IPS-18a (cell line): Measurements from ENCODE around the gene RNH1.

Experiments
- H3K27ac ChIP-seq: one replicate; pipeline ENCODE4 v1.5.1; 2013; ENCODE audit warnings: low read length
- H3K27me3 ChIP-seq: one replicate; pipeline ENCODE4 v1.6.1; 2013; ENCODE audit warnings: mild to moderate bottlenecking, low read length; ENCODE audit not compliant: control insufficient read depth, insufficient read depth
- H3K36me3 ChIP-seq: one replicate; pipeline ENCODE4 v1.6.1; 2013; ENCODE audit warnings: low read depth, low read length; ENCODE audit not compliant: control insufficient read depth
- H3K4me1 ChIP-seq: one replicate; pipeline ENCODE4 v1.6.1; 2013; ENCODE audit warnings: low read depth, low read length; ENCODE audit not compliant: control insufficient read depth
- H3K4me3 ChIP-seq: one replicate; pipeline ENCODE4 v1.5.1; 2013; ENCODE audit warnings: low read length
- H3K9ac ChIP-seq: one replicate; pipeline ENCODE4 v1.6.1; 2013; ENCODE audit warnings: mild to moderate bottlenecking, low read length, moderate library complexity
- H3K9me3 ChIP-seq: one replicate; pipeline ENCODE4 v1.6.1; 2013; ENCODE audit warnings: low read depth, low read length; ENCODE audit not compliant: control insufficient read depth

The RNH1 gene

DNA sequence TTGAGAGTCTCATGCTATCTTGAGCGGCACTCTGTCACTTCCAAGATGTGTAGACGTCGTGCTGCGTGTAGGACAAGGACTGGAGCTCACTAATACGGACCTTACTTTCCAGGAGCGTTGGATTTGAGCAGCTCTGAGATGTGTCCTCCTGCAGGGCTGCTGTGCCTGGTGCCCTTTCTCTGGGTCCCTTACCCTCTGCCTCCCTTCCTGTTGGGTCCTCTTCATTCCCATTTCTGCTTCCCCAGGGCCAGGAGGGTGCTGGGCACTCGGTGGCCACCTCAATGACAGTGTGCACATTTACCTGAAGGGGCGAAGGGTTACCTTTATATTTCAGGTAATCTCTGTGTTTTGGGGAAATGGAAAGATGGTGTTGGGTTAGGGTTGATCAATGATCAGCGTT, 53.0 kb downstream of the RNH1 start:
- no peaks in the 10 kb centered on the region for H3K9me3 ChIP-seq
- H3K27me3 ChIP-seq: no peaks in the 10 kb centered on the region
- peaks cover 5% of the 10 kb centered on the region for H3K4me1 ChIP-seq
- H3K4me3 ChIP-seq: no peak overlapping the region
- H3K36me3 ChIP-seq: peaks cover 10% of the 10 kb centered on the region
- no peak overlapping the region for H3K9ac ChIP-seq
- H3K27ac ChIP-seq: no peak overlapping the region

DNA sequence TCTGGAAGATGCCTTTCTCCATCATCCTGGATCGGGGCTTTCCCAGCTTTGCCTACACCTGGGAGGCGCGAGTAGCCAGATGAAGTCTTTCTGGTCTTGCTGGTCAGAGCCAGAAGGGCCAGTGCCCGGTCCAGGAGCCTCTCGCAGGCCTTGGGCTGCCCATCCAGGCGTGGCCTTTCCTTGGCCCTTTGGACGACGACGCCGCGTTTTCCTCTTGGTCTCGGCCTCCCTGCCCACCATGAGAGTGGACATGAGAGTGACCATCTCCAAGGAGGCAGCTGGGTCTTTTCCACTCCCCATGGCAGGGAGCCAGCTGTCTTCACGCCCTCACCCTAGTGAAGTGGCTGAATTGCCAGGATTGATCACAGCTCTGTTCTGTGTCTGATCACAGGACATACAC, 53.5 kb downstream of the RNH1 start:
- H3K4me1 ChIP-seq: peaks cover 5% of the 10 kb centered on the region
- peaks cover 10% of the 10 kb centered on the region for H3K36me3 ChIP-seq
- no peaks in the 10 kb centered on the region for H3K27me3 ChIP-seq
- H3K9me3 ChIP-seq: no peaks in the 10 kb centered on the region
- H3K4me3 ChIP-seq: no peak overlapping the region
- H3K27ac ChIP-seq: no peak overlapping the region
- H3K9ac ChIP-seq: no peak overlapping the region

DNA sequence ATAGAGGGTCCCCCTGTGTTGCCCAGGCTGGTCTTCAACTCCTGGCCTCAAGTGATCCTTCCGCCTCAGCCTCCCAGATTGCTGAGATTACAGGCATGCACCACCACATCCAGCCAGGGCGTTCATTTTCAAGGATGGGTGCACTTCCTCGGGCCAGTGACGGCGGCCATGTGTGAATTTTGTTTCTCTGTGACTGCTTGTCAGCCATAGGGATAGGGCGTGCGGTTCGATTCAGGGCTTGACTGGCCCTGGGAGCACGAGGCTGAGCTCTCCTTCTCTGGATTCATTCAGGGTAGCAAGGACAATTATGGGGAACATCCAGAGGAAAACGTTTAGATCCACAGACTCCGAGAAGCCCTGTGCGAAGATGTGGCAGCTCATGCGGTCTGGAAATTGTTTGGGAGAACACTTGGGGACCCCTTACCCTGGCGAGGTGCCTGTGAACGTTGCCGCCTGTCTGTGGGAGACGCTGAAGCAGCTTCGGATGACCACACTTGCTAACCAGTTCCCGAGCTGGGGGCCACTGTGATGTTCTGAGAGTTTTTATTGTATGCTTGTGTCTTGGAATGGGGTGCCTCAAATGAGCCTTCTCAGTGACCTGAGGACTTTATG, 54.0 kb downstream of the RNH1 start:
- no peaks in the 10 kb centered on the region for H3K9me3 ChIP-seq
- peaks cover 5% of the 10 kb centered on the region for H3K4me1 ChIP-seq
- H3K36me3 ChIP-seq: peaks cover 10% of the 10 kb centered on the region
- no peak overlapping the region for H3K9ac ChIP-seq
- H3K4me3 ChIP-seq: no peak overlapping the region
- no peaks in the 10 kb centered on the region for H3K27me3 ChIP-seq
- no peak overlapping the region for H3K27ac ChIP-seq

DNA sequence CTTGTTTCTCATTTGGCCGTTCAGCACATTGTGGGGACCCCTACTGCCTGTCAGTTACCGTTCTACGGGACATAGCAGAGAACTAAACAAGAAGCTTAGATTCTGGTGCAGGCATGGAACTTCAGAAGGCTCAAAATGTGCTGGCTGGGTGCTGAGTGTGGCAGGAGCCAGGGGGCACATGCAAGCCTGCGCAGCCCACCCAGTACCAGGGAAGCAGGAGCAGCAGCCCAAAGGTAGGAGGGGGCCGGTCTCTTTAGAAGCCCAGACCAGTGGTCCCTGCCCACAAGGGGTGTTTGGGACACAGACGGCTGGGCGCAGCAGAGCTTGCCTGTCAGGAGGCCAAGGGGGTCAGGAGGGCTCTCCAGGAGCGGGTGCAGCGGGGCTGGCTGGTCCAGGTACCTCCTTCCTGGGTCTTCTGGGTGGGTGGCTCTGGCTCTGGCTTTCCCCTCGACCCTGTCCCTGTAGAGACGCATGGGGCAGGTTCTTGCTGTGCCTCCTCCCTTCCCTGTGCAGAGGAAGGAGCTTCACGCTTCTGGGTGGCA, 54.8 kb downstream of the RNH1 start:
- H3K4me3 ChIP-seq: no peak overlapping the region
- peaks cover 10% of the 10 kb centered on the region for H3K36me3 ChIP-seq
- no peak overlapping the region for H3K27ac ChIP-seq
- H3K4me1 ChIP-seq: peaks cover 5% of the 10 kb centered on the region
- no peak overlapping the region for H3K9ac ChIP-seq
- no peaks in the 10 kb centered on the region for H3K9me3 ChIP-seq
- no peaks in the 10 kb centered on the region for H3K27me3 ChIP-seq

DNA sequence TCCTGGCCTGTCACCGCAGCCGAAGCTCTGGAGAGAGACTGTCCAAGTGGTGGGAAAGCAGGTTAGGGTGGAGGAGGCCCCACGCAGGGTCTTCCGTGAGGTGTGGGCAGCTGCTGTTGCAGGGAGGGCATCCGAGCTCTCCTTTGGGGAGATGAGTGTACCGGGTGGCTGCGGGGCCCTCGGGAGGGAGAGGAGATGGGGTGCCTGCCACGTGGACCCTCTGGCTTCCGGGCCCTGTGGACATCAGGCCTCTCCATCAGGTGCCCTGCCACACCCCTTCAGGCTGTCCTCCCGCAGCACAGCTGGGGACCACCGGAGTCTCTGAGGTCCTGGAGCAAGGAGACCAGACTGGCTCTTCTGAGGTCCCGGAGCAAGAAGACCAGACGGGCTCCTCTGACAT, 55.3 kb downstream of the RNH1 start:
- no peak overlapping the region for H3K4me3 ChIP-seq
- no peaks in the 10 kb centered on the region for H3K9me3 ChIP-seq
- H3K27me3 ChIP-seq: no peaks in the 10 kb centered on the region
- H3K4me1 ChIP-seq: peaks cover 5% of the 10 kb centered on the region
- H3K36me3 ChIP-seq: peaks cover 10% of the 10 kb centered on the region
- H3K9ac ChIP-seq: no peak overlapping the region
- no peak overlapping the region for H3K27ac ChIP-seq

DNA sequence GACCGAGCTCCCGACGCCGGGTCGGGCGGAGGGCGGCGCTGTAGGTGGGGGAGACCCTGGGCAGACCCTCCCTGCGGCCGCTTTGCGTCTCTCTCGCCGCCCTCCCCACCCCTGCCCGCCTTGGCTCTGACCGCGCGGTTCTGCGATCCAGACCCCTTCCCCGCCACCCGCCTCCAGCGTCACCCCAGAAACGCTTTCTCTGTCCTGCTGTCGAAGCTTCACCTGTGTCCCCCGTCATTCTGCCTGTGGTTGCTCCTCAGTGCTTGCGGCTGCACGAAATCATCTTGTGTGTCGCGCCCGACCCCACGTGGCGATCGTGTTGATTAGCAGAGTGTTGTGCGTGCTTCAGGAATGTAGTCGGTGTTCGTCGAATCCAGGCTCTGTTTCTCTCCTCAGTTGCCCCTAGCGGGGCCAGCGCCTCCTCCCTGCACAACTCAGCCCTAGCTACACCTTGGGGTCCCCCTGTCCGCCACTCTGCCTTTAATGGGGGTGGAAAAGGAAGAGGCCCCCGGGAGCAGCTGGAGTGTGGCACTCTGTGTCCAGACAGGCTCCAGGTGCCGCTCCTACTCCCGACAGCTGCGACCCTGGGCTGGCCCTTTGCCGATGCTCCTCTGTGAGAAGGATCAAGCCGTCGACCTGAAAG, 56.1 kb downstream of the RNH1 start:
- H3K27ac ChIP-seq: no peak overlapping the region

DNA sequence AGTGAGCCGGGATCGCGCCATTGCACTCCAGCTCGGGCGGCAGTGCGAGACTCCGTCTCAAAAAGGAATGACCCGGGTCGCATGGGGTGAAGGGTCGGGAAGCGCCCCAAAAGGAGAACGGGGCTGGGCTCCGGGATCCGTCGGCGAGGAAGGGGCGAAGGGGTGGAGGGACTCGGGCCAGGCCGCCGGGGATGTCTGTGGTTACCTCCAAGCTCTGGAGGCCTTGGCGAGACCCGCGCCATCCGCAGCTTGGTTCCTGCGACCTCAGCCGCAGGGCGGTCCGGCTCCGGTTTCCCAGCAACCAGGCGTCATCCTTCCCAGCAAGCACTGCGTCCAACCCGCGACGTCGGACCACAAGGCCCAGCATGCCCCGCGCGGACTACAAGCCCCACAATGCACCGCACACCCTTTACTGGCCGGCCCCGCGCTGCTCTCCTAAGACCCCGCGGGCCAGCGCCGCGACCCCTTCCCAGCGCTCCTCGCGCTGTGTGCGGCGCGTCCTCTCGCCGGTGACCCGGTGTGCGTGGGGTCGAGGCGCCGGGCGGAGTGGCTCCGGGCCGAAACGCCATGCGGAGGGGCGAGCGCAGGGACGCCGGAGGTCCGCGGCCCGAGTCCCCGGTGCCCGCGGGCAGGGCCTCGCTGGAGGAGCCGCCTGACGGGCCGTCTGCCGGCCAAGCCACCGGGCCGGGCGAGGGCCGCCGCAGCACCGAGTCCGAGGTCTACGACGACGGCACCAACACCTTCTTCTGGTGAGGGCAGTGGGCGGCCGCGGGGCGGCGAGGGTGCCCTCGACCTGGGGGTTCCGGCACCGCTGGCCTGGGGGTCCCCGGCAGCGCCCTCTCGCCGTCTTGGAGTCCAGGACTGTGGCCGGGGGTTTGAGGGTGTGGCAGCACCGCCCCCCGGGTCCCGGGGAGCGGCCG, 56.9 kb downstream of the RNH1 start, which contains the start of gene PTDSS2:
Gene PTDSS2, plus strand, starts transcription at position 391 of the 920 bp plus-strand sequence. Its CDS starts 177 bp downstream, at position 568.
- Histone ChIP-seq H3K9me3 (no peaks in the 10 kb centered on the region), H3K9ac (peak within 1 kb of the TSS; percentile 63), H3K4me1 (peaks cover 5% of the 10 kb centered on the region), H3K27ac (no peak within 1 kb of the TSS), H3K4me3 (peak within 1 kb of the TSS; percentile 85), H3K36me3 (peaks cover 10% of the 10 kb centered on the region), H3K27me3 (no peaks in the 10 kb centered on the region)

More for the DNA sequence above, 56.1 kb downstream of the RNH1 start:
- peaks cover 5% of the 10 kb centered on the region for H3K4me1 ChIP-seq
- no peaks in the 10 kb centered on the region for H3K9me3 ChIP-seq
- H3K4me3 ChIP-seq: peak overlapping the region; percentile 85
- H3K27me3 ChIP-seq: no peaks in the 10 kb centered on the region
- H3K9ac ChIP-seq: peak overlapping the region; percentile 63
- peaks cover 10% of the 10 kb centered on the region for H3K36me3 ChIP-seq

DNA sequence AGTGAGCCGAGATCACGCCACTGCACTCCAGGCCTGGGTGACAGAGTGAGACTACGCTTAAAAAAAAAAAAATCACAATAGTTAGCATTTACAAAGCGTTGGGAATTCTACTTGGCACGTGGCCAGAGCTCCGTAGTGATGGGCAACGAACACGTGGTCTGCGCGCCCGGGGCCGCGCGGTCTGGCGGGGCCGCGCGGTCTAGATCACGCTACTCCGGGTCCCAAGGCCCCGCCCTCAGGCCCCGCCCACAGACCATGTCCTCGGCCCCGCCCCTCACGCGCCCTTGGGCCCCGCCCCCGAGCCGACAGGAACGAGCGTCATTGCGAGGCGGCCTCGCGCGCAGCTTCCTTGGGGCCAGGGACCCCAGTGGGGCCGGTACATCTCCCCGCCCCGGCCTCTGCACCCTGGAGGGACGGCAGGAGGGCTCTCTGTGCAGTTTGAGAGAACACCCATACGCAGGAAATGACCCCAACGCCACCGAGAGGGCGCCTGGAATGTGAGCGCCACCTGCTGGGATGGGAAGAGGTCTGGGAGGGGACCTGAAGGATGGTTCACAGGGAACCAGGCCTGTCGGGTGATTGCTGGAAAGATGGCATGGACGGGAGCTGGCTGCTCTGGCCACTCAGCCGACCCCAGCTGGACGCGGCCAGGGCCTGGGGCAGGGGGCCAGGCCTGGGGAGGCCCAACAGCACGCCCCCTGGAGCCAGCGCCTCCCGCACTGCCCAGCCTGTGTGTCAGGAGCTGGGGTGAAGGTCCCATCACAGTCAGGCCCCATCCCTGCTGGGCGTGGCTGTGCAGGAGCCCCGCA, 58.9 kb downstream of the RNH1 start:
- Histone ChIP-seq H3K27me3 (no peaks in the 10 kb centered on the region), H3K4me1 (peaks cover 5% of the 10 kb centered on the region), H3K9ac (no peak overlapping the region), H3K27ac (no peak overlapping the region), H3K4me3 (peak overlapping the region; percentile 69), H3K36me3 (peaks cover 3% of the 10 kb centered on the region), H3K9me3 (no peaks in the 10 kb centered on the region)

DNA sequence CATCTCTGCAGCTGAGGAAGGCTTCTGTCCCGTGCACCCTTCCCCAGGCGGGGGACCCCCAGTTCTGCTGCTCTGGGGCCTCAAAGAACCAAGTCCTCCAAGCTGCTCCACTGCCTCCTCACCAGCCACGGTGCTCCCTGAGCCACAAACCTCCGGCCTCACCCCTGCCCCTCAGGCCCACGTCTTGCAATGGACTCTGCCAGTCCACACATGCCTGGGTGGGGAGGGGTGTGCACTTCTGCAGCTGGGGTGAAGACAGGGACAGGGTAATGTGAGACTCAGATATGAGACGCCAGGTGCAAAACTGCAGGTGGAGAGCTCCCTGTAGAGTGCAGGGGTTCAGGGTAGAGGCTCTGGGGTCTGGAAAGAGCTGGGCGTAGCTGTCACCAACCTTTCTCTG, 60.2 kb downstream of the RNH1 start:
- no peak overlapping the region for H3K9ac ChIP-seq
- H3K27ac ChIP-seq: no peak overlapping the region

DNA sequence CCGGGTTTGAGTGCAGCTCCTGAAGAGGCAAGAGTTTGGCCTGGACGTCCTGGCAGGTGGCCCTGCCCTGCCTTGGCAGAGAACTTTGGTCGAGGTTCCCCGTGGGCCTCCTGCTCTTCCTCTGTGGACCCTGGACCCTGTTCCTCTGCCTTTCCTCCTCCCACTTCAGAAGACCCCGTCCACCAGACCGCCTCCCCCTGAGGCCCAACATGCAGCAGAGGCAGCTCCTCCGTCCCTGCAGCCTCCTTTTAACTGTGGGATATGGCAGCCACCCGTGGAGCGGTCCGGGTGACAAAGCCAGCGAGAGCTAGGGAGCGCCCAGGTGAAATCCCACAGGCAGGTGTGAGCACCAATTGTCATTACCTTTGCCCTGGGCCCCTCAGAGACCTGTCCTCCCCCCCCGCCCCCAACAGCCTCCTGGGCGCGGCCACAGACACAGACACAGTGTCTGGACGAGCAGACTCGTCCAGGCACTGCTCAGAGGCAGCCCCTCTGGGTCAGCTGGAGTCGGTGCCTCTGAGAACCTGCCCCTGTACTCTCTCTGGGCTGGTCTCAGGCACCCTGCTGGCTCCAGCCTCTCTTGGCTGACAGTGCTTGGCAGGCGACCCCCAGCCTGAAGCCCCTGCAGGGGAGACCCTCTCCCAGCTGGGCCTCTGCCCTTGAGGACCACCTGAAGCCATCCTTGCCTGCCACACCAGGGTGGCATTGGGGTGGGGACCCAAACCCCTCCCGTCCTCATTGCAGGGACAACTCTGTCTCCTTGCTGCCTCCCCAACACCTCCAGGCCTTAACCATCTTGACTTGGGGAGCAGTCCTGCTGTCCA, 61.1 kb downstream of the RNH1 start:
- Histone ChIP-seq H3K9ac (no peak overlapping the region), H3K36me3 (no peaks in the 10 kb centered on the region), H3K4me1 (no peaks in the 10 kb centered on the region), H3K4me3 (no peak overlapping the region), H3K27ac (no peak overlapping the region), H3K27me3 (no peaks in the 10 kb centered on the region), H3K9me3 (no peaks in the 10 kb centered on the region)

More for the DNA sequence above, 60.2 kb downstream of the RNH1 start:
- peaks cover 5% of the 10 kb centered on the region for H3K4me1 ChIP-seq
- no peaks in the 10 kb centered on the region for H3K36me3 ChIP-seq
- H3K27me3 ChIP-seq: no peaks in the 10 kb centered on the region
- H3K4me3 ChIP-seq: no peak overlapping the region
- no peaks in the 10 kb centered on the region for H3K9me3 ChIP-seq
